MM.1S (cell line): Measurements from ENCODE around the gene GATAD2B.

Source experiments
- CTCF ChIP-seq: fragments of 300-600 bp; sonication (generic); IDR thresholded peaks from 2 replicates; pipeline ENCODE4 v1.5.1; 2016; ENCODE audit warnings: antibody characterized with exemption, low read length, mixed read lengths
- EZH2 ChIP-seq: fragments of 300-600 bp; sonication (generic); optimal IDR thresholded peaks from 2 replicates; pipeline ENCODE3; 2017; ENCODE audit warnings: low read depth, mild to moderate bottlenecking, antibody characterized with exemption, low read length, mixed read lengths
- EZH2phosphoT487 ChIP-seq: fragments of 300-600 bp; sonication (generic); IDR thresholded peaks from 2 replicates; pipeline ENCODE4 v1.6.1; 2018; ENCODE audit warnings: antibody characterized with exemption, low read length

- TF ChIP-seq EZH2: no peak
- peak; percentile 93 for TF ChIP-seq CTCF
- no peak for TF ChIP-seq EZH2phosphoT487
Measured at GRCh38 chr1:153796786-153797659, 125.7 kb downstream of the GATAD2B start.
